Measurements from ENCODE around the gene SMIM14.

DNA sequence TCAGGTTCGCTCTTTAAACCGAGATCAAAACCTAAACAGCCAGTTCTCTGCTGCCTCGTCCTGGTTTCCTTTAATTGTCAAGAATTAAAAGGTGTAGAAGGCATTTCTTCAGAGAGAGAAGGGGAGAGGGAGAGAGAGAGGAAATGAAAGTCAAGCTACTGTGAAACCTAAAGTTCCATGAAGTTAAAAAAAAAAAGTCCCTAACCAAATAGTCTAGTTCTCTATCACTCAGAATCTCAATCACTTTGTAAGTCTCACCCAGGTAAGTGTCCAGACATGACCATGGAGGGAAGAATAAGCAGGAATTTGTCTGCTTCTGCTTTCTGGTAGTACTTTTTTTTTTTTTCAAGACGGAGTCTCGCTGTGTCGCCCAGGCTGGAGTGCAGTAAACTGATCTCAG lies 18.8 kb upstream of the SMIM14 start:
- TF ChIP-seq, protein P1, sequence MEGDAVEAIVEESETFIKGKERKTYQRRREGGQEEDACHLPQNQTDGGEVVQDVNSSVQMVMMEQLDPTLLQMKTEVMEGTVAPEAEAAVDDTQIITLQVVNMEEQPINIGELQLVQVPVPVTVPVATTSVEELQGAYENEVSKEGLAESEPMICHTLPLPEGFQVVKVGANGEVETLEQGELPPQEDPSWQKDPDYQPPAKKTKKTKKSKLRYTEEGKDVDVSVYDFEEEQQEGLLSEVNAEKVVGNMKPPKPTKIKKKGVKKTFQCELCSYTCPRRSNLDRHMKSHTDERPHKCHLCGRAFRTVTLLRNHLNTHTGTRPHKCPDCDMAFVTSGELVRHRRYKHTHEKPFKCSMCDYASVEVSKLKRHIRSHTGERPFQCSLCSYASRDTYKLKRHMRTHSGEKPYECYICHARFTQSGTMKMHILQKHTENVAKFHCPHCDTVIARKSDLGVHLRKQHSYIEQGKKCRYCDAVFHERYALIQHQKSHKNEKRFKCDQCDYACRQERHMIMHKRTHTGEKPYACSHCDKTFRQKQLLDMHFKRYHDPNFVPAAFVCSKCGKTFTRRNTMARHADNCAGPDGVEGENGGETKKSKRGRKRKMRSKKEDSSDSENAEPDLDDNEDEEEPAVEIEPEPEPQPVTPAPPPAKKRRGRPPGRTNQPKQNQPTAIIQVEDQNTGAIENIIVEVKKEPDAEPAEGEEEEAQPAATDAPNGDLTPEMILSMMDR (IDR thresholded peaks at IDR 0.05), result no peak
- no peak for TF ChIP-seq REST (IDR thresholded peaks at IDR 0.05; ENCODE audit: insufficient read depth in 1 of 2, low read depth in 2 of 2, low read length in 1 of 2)
